ENCODE results near the gene RMND1. TPM values are rescaled to one million over a fixed set of nuclear protein-coding genes. Genes with fewer than 3 reads are reported as not detected.
A peak's percentile ranks its signal among the peaks of the same experiment; 100 is the strongest.

Gene RMND1
- total and polyA plus RNA-seq, 9 of the 15 experiments (the other 6 are each of a cell fraction or from before 2014, with no cell fraction given): 26.9 to 47.8 (median 36.2) TPM

DNA sequence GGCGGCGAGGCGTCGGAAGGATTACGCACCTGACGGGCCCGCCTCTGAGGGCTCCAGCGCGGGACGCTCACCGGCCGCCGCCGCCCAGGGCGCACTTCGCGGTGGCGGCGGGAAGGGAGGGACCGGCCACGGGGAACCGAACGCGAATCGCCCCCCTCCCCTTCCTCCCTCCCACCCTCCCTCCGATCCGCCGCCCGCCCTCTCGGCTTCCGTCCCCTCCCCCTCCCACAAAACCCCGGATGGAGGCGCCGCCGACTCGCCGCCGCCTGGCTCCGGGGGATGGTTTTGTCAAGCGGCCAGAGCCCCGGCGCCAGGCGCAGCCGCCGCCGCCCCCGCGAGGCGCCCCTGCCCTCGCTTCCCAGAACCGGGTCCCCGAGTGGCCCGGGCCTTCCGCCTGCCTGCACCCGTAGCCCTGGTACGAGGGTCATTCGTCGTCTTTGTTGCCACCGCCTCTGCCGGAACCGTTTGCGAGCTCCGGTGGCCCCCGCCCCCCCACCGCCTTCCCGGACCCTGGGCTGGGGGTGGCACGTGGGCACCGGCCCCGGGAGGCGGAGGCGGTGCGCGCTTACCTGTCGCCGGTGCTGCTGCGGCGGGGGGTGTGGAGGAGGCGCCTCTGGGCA lies 61.0 kb downstream of the RMND1 start (continued):
- TF ChIP-seq, protein P1, sequence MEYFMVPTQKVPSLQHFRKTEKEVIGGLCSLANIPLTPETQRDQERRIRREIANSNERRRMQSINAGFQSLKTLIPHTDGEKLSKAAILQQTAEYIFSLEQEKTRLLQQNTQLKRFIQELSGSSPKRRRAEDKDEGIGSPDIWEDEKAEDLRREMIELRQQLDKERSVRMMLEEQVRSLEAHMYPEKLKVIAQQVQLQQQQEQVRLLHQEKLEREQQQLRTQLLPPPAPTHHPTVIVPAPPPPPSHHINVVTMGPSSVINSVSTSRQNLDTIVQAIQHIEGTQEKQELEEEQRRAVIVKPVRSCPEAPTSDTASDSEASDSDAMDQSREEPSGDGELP (CRISPR knock-in tag; IDR thresholded peaks at IDR 0.05; ENCODE audit: borderline replicate concordance): peak; percentile 64; the same call in 1 of the 2 replicates
- TF ChIP-seq, protein P2, sequence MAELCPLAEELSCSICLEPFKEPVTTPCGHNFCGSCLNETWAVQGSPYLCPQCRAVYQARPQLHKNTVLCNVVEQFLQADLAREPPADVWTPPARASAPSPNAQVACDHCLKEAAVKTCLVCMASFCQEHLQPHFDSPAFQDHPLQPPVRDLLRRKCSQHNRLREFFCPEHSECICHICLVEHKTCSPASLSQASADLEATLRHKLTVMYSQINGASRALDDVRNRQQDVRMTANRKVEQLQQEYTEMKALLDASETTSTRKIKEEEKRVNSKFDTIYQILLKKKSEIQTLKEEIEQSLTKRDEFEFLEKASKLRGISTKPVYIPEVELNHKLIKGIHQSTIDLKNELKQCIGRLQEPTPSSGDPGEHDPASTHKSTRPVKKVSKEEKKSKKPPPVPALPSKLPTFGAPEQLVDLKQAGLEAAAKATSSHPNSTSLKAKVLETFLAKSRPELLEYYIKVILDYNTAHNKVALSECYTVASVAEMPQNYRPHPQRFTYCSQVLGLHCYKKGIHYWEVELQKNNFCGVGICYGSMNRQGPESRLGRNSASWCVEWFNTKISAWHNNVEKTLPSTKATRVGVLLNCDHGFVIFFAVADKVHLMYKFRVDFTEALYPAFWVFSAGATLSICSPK (IDR thresholded peaks at IDR 0.05; ENCODE audit: borderline replicate concordance): no peak
- TF ChIP-seq, protein P3, sequence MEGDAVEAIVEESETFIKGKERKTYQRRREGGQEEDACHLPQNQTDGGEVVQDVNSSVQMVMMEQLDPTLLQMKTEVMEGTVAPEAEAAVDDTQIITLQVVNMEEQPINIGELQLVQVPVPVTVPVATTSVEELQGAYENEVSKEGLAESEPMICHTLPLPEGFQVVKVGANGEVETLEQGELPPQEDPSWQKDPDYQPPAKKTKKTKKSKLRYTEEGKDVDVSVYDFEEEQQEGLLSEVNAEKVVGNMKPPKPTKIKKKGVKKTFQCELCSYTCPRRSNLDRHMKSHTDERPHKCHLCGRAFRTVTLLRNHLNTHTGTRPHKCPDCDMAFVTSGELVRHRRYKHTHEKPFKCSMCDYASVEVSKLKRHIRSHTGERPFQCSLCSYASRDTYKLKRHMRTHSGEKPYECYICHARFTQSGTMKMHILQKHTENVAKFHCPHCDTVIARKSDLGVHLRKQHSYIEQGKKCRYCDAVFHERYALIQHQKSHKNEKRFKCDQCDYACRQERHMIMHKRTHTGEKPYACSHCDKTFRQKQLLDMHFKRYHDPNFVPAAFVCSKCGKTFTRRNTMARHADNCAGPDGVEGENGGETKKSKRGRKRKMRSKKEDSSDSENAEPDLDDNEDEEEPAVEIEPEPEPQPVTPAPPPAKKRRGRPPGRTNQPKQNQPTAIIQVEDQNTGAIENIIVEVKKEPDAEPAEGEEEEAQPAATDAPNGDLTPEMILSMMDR (IDR thresholded peaks at IDR 0.05 in 2 of 3, conservative IDR thresholded peaks at IDR 0.05 in 1 of 3; ENCODE audit: insufficient read depth in 2 of 3, low read depth in 1 of 3, low read length in 3 of 3): no peak
- TF ChIP-seq, protein P4, sequence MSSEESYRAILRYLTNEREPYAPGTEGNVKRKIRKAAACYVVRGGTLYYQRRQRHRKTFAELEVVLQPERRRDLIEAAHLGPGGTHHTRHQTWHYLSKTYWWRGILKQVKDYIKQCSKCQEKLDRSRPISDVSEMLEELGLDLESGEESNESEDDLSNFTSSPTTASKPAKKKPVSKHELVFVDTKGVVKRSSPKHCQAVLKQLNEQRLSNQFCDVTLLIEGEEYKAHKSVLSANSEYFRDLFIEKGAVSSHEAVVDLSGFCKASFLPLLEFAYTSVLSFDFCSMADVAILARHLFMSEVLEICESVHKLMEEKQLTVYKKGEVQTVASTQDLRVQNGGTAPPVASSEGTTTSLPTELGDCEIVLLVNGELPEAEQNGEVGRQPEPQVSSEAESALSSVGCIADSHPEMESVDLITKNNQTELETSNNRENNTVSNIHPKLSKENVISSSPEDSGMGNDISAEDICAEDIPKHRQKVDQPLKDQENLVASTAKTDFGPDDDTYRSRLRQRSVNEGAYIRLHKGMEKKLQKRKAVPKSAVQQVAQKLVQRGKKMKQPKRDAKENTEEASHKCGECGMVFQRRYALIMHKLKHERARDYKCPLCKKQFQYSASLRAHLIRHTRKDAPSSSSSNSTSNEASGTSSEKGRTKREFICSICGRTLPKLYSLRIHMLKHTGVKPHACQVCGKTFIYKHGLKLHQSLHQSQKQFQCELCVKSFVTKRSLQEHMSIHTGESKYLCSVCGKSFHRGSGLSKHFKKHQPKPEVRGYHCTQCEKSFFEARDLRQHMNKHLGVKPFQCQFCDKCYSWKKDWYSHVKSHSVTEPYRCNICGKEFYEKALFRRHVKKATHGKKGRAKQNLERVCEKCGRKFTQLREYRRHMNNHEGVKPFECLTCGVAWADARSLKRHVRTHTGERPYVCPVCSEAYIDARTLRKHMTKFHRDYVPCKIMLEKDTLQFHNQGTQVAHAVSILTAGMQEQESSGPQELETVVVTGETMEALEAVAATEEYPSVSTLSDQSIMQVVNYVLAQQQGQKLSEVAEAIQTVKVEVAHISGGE (CRISPR knock-in tag; IDR thresholded peaks at IDR 0.05): no peak
- TF ChIP-seq SMAD4 (CRISPR knock-in tag; conservative IDR thresholded peaks at IDR 0.05) (no peak; the same call in 1 of the 2 replicates), SP2 (IDR thresholded peaks at IDR 0.05; ENCODE audit: extremely low read depth, low read depth, low read length, poor library complexity, severe bottlenecking) (no peak), ZNF175 (CRISPR knock-in tag; IDR thresholded peaks at IDR 0.05; ENCODE audit: low read depth) (no peak), SIRT6 (IDR thresholded peaks at IDR 0.05; ENCODE audit: low read depth, low read length) (no peak), ZNF717 (CRISPR knock-in tag; IDR thresholded peaks at IDR 0.05) (no peak), TOE1 (IDR thresholded peaks at IDR 0.05; ENCODE audit: borderline replicate concordance) (0 out of 2 replicates have a peak, but pooled peaks have one; percentile 2), TOE1 (CRISPR knock-in tag; IDR thresholded peaks at IDR 0.05; ENCODE audit: borderline replicate concordance, low read depth) (no peak), ZNF785 (CRISPR knock-in tag; IDR thresholded peaks at IDR 0.05) (no peak), ZNF431 (CRISPR knock-in tag; IDR thresholded peaks at IDR 0.05) (peak; percentile 29; the same call in 1 of the 2 replicates), SRSF7 (optimal IDR thresholded peaks at IDR 0.05; ENCODE audit: low read depth, low read length) (no peak), HDGF (IDR thresholded peaks at IDR 0.05) (no peak), BMI1 (IDR thresholded peaks at IDR 0.05; ENCODE audit: low read length) (no peak)
- TF ChIP-seq, protein P5, sequence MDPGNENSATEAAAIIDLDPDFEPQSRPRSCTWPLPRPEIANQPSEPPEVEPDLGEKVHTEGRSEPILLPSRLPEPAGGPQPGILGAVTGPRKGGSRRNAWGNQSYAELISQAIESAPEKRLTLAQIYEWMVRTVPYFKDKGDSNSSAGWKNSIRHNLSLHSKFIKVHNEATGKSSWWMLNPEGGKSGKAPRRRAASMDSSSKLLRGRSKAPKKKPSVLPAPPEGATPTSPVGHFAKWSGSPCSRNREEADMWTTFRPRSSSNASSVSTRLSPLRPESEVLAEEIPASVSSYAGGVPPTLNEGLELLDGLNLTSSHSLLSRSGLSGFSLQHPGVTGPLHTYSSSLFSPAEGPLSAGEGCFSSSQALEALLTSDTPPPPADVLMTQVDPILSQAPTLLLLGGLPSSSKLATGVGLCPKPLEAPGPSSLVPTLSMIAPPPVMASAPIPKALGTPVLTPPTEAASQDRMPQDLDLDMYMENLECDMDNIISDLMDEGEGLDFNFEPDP (CRISPR knock-in tag; IDR thresholded peaks at IDR 0.05): no peak

All from K562 (cell line).